PFSK-1 (cell line): ENCODE data around the gene ST3GAL5.

Source experiments
- FOXP2 ChIP-seq: optimal IDR thresholded peaks from 2 replicates; pipeline ENCODE3; 2011; ENCODE audit warnings: borderline replicate concordance, control low read depth, inconsistent platforms; ENCODE audit not compliant: insufficient read depth; ENCODE audit errors: extremely low read length, extremely low read depth
- POLR2AphosphoS5 ChIP-seq: IDR thresholded peaks from 2 replicates; pipeline ENCODE4 v1.6.1; 2012; ENCODE audit warnings: low read depth, mild to moderate bottlenecking, control low read depth, low read length, moderate library complexity
- SIN3A ChIP-seq: IDR thresholded peaks from 2 replicates; pipeline ENCODE4 v1.6.1; 2012; ENCODE audit warnings: mild to moderate bottlenecking, low read length, moderate library complexity, borderline replicate concordance; ENCODE audit not compliant: insufficient read depth
- TAF1 ChIP-seq: IDR thresholded peaks from 2 replicates; pipeline ENCODE4 v1.6.1; 2012; ENCODE audit warnings: low read length, control low read depth, borderline replicate concordance; ENCODE audit not compliant: insufficient read depth
- TF ChIP-seq, protein P1 (sequence below), 2 experiments: IDR thresholded peaks; 2 replicates each; pipeline versions ENCODE4 v1.6.1 to v1.8.0; 2011 to 2012; ENCODE audit warnings: low read depth in 2 of 2, low read length in 2 of 2, control low read depth in 1 of 2, inconsistent platforms in 1 of 2, mild to moderate bottlenecking in 1 of 2, moderate library complexity in 1 of 2; ENCODE audit not compliant: insufficient read depth in 1 of 2

DNA sequence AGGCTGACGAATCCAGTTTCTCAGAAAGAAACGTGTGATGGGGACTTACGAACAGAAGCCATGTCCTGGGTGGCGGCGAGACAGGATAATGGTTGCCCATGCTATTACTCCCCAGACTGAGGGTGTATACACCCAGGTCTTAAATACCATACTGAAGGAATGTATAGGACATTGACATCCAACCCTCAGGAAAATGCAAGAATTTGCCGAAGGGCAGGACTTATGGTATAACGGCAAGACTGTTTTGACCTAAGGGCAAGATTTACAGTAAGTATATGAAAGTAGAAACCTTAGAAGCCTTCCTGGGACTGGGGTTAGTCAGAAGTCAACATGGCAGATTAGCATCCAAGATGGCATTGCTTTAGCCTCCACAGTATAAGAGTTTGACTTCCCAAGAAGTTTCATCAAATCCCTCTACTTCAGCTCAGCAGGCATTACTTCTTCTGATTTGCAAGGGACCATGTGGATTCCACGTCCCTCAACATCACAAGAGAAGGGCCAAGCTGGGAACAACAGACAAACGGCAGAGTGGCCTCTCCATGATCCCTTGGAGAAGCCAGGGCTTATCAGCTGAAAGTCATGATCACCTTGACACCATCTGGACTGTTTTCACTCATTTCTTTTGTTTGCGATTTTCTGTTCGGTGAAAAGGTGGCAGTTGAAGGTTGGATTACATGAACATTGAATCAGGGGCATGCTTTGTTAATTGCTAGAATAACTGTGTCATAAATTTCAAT, 21.1 kb downstream of the ST3GAL5 start:
- TF ChIP-seq TAF1, result no peak
- no peak for TF ChIP-seq POLR2AphosphoS5
- TF ChIP-seq SIN3A, result no peak
- TF ChIP-seq, protein P1, sequence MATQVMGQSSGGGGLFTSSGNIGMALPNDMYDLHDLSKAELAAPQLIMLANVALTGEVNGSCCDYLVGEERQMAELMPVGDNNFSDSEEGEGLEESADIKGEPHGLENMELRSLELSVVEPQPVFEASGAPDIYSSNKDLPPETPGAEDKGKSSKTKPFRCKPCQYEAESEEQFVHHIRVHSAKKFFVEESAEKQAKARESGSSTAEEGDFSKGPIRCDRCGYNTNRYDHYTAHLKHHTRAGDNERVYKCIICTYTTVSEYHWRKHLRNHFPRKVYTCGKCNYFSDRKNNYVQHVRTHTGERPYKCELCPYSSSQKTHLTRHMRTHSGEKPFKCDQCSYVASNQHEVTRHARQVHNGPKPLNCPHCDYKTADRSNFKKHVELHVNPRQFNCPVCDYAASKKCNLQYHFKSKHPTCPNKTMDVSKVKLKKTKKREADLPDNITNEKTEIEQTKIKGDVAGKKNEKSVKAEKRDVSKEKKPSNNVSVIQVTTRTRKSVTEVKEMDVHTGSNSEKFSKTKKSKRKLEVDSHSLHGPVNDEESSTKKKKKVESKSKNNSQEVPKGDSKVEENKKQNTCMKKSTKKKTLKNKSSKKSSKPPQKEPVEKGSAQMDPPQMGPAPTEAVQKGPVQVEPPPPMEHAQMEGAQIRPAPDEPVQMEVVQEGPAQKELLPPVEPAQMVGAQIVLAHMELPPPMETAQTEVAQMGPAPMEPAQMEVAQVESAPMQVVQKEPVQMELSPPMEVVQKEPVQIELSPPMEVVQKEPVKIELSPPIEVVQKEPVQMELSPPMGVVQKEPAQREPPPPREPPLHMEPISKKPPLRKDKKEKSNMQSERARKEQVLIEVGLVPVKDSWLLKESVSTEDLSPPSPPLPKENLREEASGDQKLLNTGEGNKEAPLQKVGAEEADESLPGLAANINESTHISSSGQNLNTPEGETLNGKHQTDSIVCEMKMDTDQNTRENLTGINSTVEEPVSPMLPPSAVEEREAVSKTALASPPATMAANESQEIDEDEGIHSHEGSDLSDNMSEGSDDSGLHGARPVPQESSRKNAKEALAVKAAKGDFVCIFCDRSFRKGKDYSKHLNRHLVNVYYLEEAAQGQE (IDR thresholded peaks at IDR 0.05; ENCODE audit: insufficient read depth in 1 of 2, low read depth in 2 of 2, low read length in 2 of 2), result no peak
- TF ChIP-seq FOXP2, result no peak
